Panc1 (cell line): ENCODE results near the gene STIP1. TPM values are rescaled to one million over a fixed set of nuclear protein-coding genes. Genes with fewer than 3 reads are reported as not detected.

Experiments used
- ATAC-seq: fragments of 200-7000 bp; cut with Tn5 transposase; 2 replicates; pipeline ENCODE4 v1.9.1; 2020; ENCODE audit warnings: mild to moderate bottlenecking, moderate library complexity
- BruUV-seq: library from RNA; stranded (reverse); fragments of 400-500 nt; replicated peaks from 2 replicates; lab custom pipeline; 2021; lab: Mats Ljungman, UMichigan
- CTCF ChIA-PET: fragments of 300-600 bp; sonication (Branson Sonifier 250); formaldehyde crosslinking; loops from one replicate; lab custom pipeline; 2022; ENCODE audit warnings: antibody characterized with exemption; lab: Charles Lee
- POLR2A ChIA-PET: fragments of 300-600 bp; sonication (Branson Sonifier 250); formaldehyde crosslinking; loops from one replicate; lab custom pipeline; 2022; ENCODE audit warnings: antibody characterized with exemption; lab: Charles Lee
- DNase-seq: peaks from one replicate; pipeline ENCODE4 v3.0.0-alpha.2; 2010; ENCODE audit warnings: low read depth, low spot score
- H3K27ac ChIP-seq: 2 replicates; pipeline ENCODE4 v1.5.1; 2011; ENCODE audit warnings: mild to moderate bottlenecking, low read length, inconsistent platforms
- H3K27me3 ChIP-seq: fragments of 200-500 bp; sonication (Bioruptor generic); 2 replicates; pipeline ENCODE4 v1.6.0; 2014; ENCODE audit warnings: low read length, inconsistent platforms; ENCODE audit not compliant: control insufficient read depth, insufficient read depth
- H3K36me3 ChIP-seq: fragments of 200-500 bp; sonication (Bioruptor generic); 2 replicates; pipeline ENCODE4 v1.5.1; 2014; ENCODE audit warnings: inconsistent platforms, mild to moderate bottlenecking, low read length, moderate library complexity; ENCODE audit not compliant: control insufficient read depth, insufficient read depth
- H3K4me1 ChIP-seq: 2 replicates; pipeline ENCODE4 v1.5.1; 2011; ENCODE audit warnings: inconsistent platforms, mild to moderate bottlenecking, low read length, moderate library complexity; ENCODE audit not compliant: control insufficient read depth, insufficient read depth
- H3K4me3 ChIP-seq, 2 experiments: 2 replicates each; pipeline ENCODE4 v1.5.1; 2011 to 2012; ENCODE audit warnings: low read depth in 2 of 2, low read length in 2 of 2, mild to moderate bottlenecking in 2 of 2, inconsistent platforms in 1 of 2, moderate library complexity in 1 of 2
- H3K9me3 ChIP-seq: fragments of 200-500 bp; sonication (Bioruptor generic); 2 replicates; pipeline ENCODE4 v1.5.1; 2014; ENCODE audit warnings: low read depth, mild to moderate bottlenecking, inconsistent platforms, low read length, moderate library complexity; ENCODE audit not compliant: control insufficient read depth, insufficient read depth
- CTCF ChIP-seq: fragments of 450-650 bp; IDR thresholded peaks from 2 replicates; pipeline ENCODE4 v1.5.1; 2017; ENCODE audit warnings: mild to moderate bottlenecking
- POLR2AphosphoS5 ChIP-seq: IDR thresholded peaks from 2 replicates; pipeline ENCODE4 v1.6.1; 2012; ENCODE audit warnings: mild to moderate bottlenecking, low read depth, low read length, moderate library complexity
- SIN3A ChIP-seq: IDR thresholded peaks from 2 replicates; pipeline ENCODE4 v1.6.1; 2012; ENCODE audit warnings: low read depth, mild to moderate bottlenecking, low read length, moderate library complexity, borderline replicate concordance; ENCODE audit not compliant: insufficient read depth
- TCF7L2 ChIP-seq: IDR thresholded peaks from 2 replicates; pipeline ENCODE4 v1.6.1; 2011; ENCODE audit warnings: mild to moderate bottlenecking, low read depth, low read length, inconsistent platforms
- in situ Hi-C: cut with HindIII; loops from 2 replicates; pipeline ENCODE4 v1.10.0; 2016; ENCODE audit warnings: low sequenced_read_pairs, low pct_unique_long_range_greater_than_20kb
- intact Hi-C: fragments of 100-400 bp; cut with micrococcal nuclease; formaldehyde crosslinking; loops from one replicate; pipeline ENCODE4 v1.10.0; 2022; ENCODE audit not compliant: unreplicated experiment
- total RNA-seq: library from RNA; stranded (reverse); gene quantifications from one replicate; pipeline ENCODE4 v1.2.1, GENCODE V29; 2021; ENCODE audit not compliant: unreplicated experiment
- TF ChIP-seq, protein P1 (sequence below), 2 experiments: IDR thresholded peaks; 2 replicates each; pipeline ENCODE4 v1.6.1; 2011 to 2012; ENCODE audit warnings: low read depth in 2 of 2, control low read depth in 1 of 2, low read length in 1 of 2, mild to moderate bottlenecking in 1 of 2, moderate library complexity in 1 of 2; ENCODE audit not compliant: insufficient read depth in 1 of 2

The STIP1 gene
- total RNA-seq, 1 experiment from 2014 or later, result 344 TPM

DNA sequence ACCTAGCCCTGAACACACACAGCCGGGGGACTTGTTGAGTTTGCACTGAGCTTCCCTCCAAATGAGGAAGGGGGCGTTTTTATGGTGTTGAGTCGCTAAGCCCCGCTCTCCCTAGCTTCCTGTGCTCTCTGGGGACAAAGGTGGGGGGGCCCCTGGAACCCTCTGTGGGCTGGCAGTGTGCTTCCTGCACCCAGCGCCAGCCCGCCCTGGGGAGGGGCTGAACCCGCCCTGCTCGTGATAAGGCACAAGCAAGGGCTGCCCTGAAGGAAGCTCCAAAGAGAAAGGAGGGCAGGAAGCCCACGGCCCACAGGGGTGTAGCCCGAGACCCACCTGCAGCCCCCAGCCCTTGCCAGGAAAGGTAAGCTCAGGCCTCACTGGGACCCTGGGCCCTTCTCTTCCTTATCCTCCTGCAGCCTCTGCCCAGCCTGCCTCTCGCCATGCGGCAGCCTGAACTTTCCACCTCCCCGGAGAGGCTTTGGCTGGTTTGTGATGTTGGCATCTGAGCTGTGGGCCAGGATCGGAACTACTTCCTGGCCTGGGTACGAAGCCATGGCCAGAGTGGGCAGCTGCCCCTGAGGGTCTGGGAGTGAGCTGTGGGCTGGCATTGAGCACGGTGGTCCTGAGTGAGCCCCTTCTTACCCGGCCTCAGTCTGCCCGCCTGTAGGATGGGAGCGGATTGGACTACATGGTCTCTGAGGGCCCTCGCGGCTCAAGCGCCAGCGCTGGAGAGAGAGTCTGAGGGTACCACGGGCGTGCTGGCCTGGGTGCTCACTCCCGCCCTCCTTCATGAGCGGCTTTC is 20.7 kb downstream of the STIP1 start, which contains the start of gene FERMT3:
Gene FERMT3, plus strand, starts transcription at position 265 of the 799 bp plus-strand sequence. CDS start 644 bp downstream, outside the sequence.
- H3K27me3 ChIP-seq, result no peaks in the 10 kb centered on the region
- in situ Hi-C loops, result no loop called here
- H3K9me3 ChIP-seq, result no peaks in the 10 kb centered on the region
- POLR2A ChIA-PET, result interaction anchor here (0.5 kb wide), 1 partner anchor 9 kb away, joined by 4 read pairs; no protein-coding TSS in a partner anchor
- BruUV-seq, result no TSS peak
- H3K36me3 ChIP-seq, result peaks cover 20% of the 10 kb centered on the region
- no peaks in the 10 kb centered on the region; the same call in 1 of the 2 replicates for H3K4me1 ChIP-seq
- H3K27ac ChIP-seq, result no peak within 1 kb of the TSS
- no peak within 1 kb of the TSS for H3K4me3 ChIP-seq
- no peak for ATAC-seq
- intact Hi-C loops, result no loop called here
- TF ChIP-seq SIN3A, result no peak
- TF ChIP-seq CTCF, result no peak
- TF ChIP-seq POLR2AphosphoS5, result 0 out of 2 replicates have a peak, but pooled peaks have one; percentile 23
- DNase-seq, result no peak
- CTCF ChIA-PET, result interaction anchor here (0.6 to 2.0 kb wide), 3 partner anchors 82 to 134 kb away, joined by 3 to 5 read pairs (median 5); no protein-coding TSS in a partner anchor

GRCh38 chr11:64207256-64208085 is 21.5 kb downstream of the STIP1 start:
- DNase-seq (no peak), ATAC-seq (no peak)
- Histone ChIP-seq H3K4me3 (no peak overlapping the region), H3K36me3 (peaks cover 17% of the 10 kb centered on the region), H3K27me3 (no peaks in the 10 kb centered on the region), H3K27ac (no peak overlapping the region), H3K9me3 (no peaks in the 10 kb centered on the region), H3K4me1 (no peaks in the 10 kb centered on the region; the same call in 1 of the 2 replicates)
- POLR2A ChIA-PET, result no interaction called here
- TF ChIP-seq CTCF, result no peak
- TF ChIP-seq, protein P1, sequence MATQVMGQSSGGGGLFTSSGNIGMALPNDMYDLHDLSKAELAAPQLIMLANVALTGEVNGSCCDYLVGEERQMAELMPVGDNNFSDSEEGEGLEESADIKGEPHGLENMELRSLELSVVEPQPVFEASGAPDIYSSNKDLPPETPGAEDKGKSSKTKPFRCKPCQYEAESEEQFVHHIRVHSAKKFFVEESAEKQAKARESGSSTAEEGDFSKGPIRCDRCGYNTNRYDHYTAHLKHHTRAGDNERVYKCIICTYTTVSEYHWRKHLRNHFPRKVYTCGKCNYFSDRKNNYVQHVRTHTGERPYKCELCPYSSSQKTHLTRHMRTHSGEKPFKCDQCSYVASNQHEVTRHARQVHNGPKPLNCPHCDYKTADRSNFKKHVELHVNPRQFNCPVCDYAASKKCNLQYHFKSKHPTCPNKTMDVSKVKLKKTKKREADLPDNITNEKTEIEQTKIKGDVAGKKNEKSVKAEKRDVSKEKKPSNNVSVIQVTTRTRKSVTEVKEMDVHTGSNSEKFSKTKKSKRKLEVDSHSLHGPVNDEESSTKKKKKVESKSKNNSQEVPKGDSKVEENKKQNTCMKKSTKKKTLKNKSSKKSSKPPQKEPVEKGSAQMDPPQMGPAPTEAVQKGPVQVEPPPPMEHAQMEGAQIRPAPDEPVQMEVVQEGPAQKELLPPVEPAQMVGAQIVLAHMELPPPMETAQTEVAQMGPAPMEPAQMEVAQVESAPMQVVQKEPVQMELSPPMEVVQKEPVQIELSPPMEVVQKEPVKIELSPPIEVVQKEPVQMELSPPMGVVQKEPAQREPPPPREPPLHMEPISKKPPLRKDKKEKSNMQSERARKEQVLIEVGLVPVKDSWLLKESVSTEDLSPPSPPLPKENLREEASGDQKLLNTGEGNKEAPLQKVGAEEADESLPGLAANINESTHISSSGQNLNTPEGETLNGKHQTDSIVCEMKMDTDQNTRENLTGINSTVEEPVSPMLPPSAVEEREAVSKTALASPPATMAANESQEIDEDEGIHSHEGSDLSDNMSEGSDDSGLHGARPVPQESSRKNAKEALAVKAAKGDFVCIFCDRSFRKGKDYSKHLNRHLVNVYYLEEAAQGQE (IDR thresholded peaks at IDR 0.05; ENCODE audit: insufficient read depth in 1 of 2, low read depth in 2 of 2, low read length in 1 of 2), result no peak
- TF ChIP-seq POLR2AphosphoS5, result no peak
- no peak for TF ChIP-seq SIN3A
- no peak for TF ChIP-seq TCF7L2
- intact Hi-C loops (no loop called here), in situ Hi-C loops (no loop called here)
- CTCF ChIA-PET, result interaction anchor here (0.6 to 2.0 kb wide), 3 partner anchors 41 to 133 kb away, joined by 3 to 5 read pairs (median 5); no protein-coding TSS in a partner anchor
- no TSS peak for BruUV-seq
